ENCODE results near the gene CFAP410. TPM values are rescaled to one million over a fixed set of nuclear protein-coding genes. Genes with fewer than 3 reads are reported as not detected.
A peak's percentile ranks its signal among the peaks of the same experiment; 100 is the strongest.

CFAP410 gene
- total and polyA plus RNA-seq, 2 of the 13 experiments (the other 11 are each of a cell fraction or from before 2014, with no cell fraction given) = 8.0 to 20.1 TPM

DNA sequence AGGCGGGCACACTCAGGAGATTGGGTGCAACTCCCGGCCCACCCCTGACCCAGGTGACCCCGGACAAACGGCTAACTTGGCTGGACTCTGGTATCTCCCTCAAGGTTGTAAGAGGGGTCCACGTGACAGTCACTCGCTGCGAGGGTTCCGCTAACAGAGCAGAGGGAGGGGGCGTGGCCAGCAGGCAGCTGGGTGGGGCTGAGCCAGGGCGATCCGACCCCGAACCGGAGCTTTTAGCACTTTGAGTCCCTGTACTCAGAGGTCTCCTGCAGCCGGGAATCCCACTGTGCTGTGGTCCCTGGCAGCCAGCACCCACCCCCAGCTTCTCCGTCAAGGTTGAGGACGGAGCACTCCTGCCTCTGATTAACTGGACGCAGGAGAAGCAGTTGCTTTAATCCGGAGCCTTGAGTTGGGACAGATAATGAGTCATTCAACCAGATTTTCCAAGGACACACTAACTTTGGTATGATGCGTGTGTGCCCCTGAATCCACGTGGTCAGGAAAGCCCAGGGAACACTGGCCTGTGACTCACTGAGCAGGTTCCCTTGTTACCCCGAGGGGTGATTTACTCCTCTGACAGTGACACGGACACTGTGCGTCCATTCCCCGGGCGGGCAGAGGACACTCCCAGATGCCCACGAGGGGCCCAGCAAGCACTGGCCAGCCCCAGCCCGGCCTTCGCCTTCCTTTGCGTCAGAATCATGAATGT is 31.0 kb upstream of the CFAP410 start (continued):
- no peak for TF ChIP-seq ZNF703 (CRISPR knock-in tag; IDR thresholded peaks at IDR 0.05; ENCODE audit: borderline replicate concordance)
- no peak for TF ChIP-seq STAT5B (CRISPR knock-in tag; IDR thresholded peaks at IDR 0.05)
- no peak for TF ChIP-seq FOXK1 (CRISPR knock-in tag; IDR thresholded peaks at IDR 0.05; ENCODE audit: borderline replicate concordance, low read depth)
- TF ChIP-seq EZH2 (conservative IDR thresholded peaks at IDR 0.05; ENCODE audit: low read depth, low read length) = no peak
- TF ChIP-seq ZNF501 (CRISPR knock-in tag; IDR thresholded peaks at IDR 0.05) = peak; percentile 49; the same call in 1 of the 2 replicates
- 0 out of 2 replicates have a peak, but pooled peaks have one; percentile 31 for TF ChIP-seq IRF2 (CRISPR knock-in tag; IDR thresholded peaks at IDR 0.05)
- no peak; the same call in 1 of the 2 replicates for TF ChIP-seq DNMT3B (CRISPR knock-in tag; conservative IDR thresholded peaks at IDR 0.05)
- TF ChIP-seq ZNF761 (CRISPR knock-in tag; conservative IDR thresholded peaks at IDR 0.05) = no peak
- no peak for TF ChIP-seq HMGA1 (CRISPR knock-in tag; conservative IDR thresholded peaks at IDR 0.05)
- no peak for TF ChIP-seq HMG20A (CRISPR knock-in tag; IDR thresholded peaks at IDR 0.05; ENCODE audit: borderline replicate concordance)
- peak; percentile 97 for TF ChIP-seq ARNTL (CRISPR knock-in tag; IDR thresholded peaks at IDR 0.05)
- peak; percentile 69; the same call in 1 of the 2 replicates for TF ChIP-seq RXRB (CRISPR knock-in tag; IDR thresholded peaks at IDR 0.05; ENCODE audit: borderline replicate concordance)
- TF ChIP-seq SMC3 (IDR thresholded peaks at IDR 0.05; ENCODE audit: low read length) = no peak
- no peak for TF ChIP-seq HES4 (CRISPR knock-in tag; IDR thresholded peaks at IDR 0.05; ENCODE audit: borderline replicate concordance)
- TF ChIP-seq SYNCRIP (IDR thresholded peaks at IDR 0.05; ENCODE audit: insufficient read depth, low read depth, low read length) = no peak
- no peak for TF ChIP-seq ZSCAN30 (CRISPR knock-in tag; IDR thresholded peaks at IDR 0.05)
- no peak for TF ChIP-seq NFKB2 (CRISPR knock-in tag; IDR thresholded peaks at IDR 0.05; ENCODE audit: borderline replicate concordance)
- no peak for TF ChIP-seq TEF (CRISPR knock-in tag; IDR thresholded peaks at IDR 0.05)
- peak; percentile 40 for TF ChIP-seq TBX2 (CRISPR knock-in tag; IDR thresholded peaks at IDR 0.05; ENCODE audit: borderline replicate concordance)
- TF ChIP-seq MED1 (CRISPR knock-in tag; IDR thresholded peaks at IDR 0.05) = peak; percentile 45
- TF ChIP-seq, protein P1, sequence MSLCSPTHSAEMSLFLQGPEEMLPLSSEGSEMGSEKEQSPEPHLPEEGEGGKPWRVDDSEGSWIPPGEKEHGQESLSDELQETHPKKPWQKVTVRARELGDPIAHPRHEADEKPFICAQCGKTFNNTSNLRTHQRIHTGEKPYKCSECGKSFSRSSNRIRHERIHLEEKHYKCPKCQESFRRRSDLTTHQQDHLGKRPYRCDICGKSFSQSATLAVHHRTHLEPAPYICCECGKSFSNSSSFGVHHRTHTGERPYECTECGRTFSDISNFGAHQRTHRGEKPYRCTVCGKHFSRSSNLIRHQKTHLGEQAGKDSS (CRISPR knock-in tag; IDR thresholded peaks at IDR 0.05; ENCODE audit: borderline replicate concordance, low read depth) = no peak
- peak; percentile 57 for TF ChIP-seq CREB1 (IDR thresholded peaks at IDR 0.05)
- no peak for TF ChIP-seq CREB1 (CRISPR knock-in tag; IDR thresholded peaks at IDR 0.05)
- TF ChIP-seq AGO1 (IDR thresholded peaks at IDR 0.05; ENCODE audit: low read depth, low read length, poor library complexity, severe bottlenecking) = no peak
- no peak for TF ChIP-seq U2AF2 (IDR thresholded peaks at IDR 0.05; ENCODE audit: low read depth, low read length)
- TF ChIP-seq ZNF512 (CRISPR knock-in tag; IDR thresholded peaks at IDR 0.05) = no peak
- TF ChIP-seq ZNF33A (CRISPR knock-in tag; IDR thresholded peaks at IDR 0.05; ENCODE audit: borderline replicate concordance) = no peak
- TF ChIP-seq SRSF4 (IDR thresholded peaks at IDR 0.05; ENCODE audit: low read depth, low read length, poor library complexity, severe bottlenecking) = no peak
- no peak for TF ChIP-seq MTA1 (CRISPR knock-in tag; IDR thresholded peaks at IDR 0.05; ENCODE audit: borderline replicate concordance)
- 0 out of 2 replicates have a peak, but pooled peaks have one; percentile 19 for TF ChIP-seq CHCHD3 (CRISPR knock-in tag; IDR thresholded peaks at IDR 0.05)
